Measurements from ENCODE around the gene BRD7.

The BRD7 gene

DNA sequence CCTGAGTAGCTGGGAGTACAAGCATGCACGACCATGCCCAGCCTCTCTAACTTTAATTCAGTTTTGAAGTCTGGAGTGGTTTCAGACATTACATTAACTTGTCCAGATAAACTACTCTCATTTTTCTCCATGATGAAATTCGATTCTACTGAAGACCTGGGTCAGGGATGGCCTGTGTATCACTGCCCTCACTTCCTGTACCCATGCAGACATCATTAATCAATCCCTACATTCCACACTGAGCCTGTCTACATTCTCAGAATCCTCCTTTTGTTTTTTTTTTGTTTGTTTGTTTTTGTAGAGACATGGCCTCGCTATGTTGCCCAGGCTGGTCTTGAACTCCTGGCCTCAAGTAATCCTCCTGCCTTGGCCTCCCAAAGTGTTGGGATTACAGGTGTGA is 79.9 kb downstream of the BRD7 start:
- no peak for DNase-seq

DNA sequence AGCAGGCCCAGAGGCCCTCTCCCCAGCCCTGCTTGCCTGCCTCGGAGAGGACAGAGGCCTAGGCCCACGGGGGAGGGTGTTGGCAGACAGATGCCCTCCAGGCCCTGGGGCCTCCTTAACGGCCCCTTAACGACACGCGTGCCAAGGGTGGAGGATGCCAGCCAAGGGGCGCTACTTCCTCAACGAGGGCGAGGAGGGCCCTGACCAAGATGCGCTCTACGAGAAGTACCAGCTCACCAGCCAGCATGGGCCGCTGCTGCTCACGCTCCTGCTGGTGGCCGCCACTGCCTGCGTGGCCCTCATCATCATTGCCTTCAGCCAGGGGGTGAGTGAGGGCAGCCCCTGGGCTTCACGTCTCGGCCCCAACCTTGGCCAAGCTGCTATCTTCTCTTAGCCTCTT is 80.8 kb downstream of the BRD7 start:
- no peak for DNase-seq

DNA sequence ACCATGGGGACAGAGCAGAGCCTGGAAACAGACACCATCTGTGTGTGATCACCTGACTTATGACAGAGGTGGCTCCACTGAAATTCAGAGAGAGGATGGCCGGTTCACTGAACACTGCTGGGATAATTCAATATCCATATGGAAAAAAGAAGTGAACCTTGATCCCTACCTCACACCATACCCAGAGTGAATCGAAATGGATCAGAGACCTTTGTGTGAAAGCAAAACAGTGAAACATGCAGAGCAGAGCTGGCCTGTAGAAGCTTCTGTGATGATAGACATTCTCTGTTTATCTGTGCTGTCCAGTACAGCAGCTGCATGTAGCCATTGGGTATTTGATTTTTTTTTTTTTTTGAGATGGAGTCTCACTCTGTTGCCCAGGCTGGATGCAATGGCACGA is 82.1 kb downstream of the BRD7 start:
- DNase-seq, result no peak

DNA sequence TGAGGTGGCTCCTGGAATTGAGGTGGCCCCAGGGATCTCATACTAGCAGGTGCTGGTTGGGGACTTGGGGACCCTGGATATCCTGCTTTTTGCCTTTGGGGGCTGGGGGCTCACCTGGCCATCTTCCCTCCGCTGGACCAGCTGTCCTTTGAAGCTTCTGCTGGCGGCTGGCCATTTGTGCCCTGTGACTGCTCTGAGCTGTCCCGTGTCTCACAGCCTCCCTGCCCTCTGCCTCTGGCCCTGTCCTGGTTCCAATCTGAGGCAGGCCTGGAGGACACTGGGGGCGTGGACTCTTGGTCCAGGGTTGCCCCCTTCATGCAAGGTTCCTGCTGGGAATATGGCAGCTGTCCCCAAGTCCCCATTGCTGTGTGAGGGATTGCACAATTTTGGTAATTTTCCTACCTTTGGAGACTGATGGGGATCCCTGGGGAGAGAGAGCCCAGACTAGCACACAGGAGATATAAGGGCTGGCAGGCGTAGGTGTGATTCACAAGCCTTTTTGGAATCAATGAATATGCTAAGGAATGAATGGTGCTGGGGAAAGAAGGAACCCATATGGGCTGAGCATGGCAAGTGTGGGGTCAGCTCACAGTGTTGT is 83.3 kb downstream of the BRD7 start:
- no peak for DNase-seq

DNA sequence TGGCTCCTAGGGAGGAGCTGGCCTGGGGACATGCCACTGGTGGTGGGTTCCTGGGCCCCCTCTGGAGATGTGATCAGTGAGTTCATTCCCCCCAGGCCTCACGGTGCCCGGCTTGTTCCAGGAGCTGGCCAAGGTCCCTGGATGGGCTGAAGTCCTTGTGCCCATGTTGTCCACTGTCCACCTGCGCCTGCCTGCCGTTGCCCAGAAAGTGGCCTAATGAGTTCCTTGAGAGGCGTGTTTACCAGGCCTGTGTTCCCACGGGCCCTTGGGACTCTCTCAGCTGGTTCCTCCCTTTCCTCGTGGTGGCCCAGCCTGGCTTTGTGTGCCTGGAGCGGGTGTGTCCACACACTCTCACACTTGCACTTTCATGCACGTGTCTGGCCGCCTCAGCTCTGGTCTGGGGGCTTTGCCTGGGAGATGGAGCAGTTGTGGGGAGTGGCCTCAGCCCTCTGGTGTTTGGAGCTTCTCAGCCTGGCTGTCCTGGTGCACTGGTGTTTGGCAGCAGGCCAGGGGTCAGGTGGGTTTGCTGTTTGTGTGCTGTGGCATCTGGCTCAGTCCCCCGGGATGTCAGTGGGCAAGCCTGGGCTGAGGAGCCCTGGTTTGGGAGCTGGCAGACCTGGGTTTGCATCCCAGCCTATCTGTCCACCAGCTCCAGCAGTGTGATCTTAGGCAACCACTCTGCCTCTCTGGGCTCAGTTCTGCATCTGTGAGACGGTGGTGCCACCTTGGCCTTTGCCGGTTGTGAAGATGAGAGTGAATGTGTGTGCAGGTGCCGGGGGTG is 84.5 kb downstream of the BRD7 start:
- no peak for DNase-seq

DNA sequence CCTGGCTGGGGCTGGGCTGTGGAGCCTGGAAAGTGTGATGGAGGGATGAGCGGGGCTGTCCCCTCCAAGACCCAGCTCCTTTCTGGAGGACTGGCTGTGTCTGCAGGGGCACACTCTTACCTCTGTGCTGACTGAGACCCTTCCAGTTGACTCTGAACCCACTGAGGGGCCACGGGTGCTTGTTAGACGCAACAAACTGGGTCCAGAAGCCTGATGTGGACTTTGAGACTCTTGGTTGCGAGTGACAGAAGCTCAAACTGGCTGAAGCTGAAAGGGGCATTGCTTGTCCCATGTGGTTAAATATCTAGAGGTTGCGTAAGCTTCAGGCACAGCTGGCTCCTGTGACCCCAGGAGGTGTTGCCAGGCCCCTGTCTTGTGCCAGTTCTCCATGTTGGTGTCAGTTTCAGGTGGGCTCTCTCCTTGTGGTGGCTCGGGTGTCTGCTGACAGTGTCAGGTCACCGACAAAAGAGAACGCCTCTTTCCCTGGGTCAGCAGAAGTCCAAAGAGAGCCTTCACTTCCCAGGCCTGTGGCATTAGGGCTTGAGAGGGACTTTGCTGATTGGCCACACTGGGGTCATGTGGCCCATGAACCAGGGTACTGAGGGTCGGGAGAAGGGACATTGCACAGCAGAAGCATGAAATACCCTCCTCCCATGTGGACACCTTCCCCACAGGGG is 85.7 kb downstream of the BRD7 start:
- DNase-seq, result no peak

DNA sequence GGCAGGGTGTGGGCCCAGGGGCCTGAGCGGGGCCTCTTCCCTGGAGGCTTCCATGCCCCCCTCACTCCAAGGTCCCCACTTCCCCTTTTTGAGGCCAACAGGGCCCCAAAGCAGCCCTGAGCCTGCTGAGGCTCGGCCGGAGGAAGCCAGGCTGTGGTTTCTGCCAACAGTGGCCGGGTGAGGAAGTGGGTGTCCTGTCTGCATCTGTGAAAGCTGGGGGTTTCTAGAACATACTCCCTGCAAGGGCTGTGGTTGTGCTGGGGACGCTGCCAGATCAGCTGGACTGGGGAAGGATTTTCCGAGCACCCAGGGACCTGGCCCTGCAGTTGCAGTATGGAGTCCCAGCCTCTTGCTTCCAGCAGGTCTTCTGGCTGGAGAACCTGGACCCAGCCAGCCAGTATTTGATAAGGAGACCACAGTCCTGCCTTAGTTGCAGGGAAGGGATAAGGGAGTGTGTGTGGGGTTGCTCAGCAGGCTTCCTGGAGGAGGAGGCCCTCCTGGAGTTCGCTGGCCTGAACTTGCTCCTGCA is 86.7 kb downstream of the BRD7 start:
- no peak for DNase-seq

DNA sequence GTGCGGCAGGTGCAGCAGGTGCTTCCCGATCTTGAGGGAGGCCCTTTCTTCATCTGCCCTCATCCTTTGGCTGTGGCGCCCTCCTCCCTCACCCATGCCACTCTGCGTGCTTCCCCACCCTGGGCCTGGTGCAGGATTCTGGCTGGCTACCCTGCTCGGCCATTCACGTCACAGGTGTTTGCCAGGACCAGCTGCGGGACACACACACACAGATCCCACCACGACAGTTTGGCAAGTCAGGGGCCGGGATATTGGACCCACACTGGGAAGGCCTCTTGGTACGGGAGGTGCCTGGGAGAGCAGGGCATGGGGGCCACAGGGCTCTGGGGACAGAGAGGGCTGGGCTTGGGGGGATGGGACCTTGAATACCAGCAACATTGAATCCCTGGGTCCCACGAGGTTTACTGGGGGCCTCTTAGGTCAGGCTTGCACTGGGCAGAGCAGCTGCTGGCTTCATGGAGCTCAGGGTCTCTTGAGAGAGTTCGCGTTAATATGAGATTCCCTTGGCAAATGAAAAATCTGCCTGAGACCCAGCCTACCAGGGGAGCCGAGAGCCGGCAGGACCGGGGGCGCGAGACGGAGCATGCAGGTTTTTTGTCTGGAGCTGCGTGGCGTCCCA is 87.3 kb downstream of the BRD7 start:
- no peak for DNase-seq

DNA sequence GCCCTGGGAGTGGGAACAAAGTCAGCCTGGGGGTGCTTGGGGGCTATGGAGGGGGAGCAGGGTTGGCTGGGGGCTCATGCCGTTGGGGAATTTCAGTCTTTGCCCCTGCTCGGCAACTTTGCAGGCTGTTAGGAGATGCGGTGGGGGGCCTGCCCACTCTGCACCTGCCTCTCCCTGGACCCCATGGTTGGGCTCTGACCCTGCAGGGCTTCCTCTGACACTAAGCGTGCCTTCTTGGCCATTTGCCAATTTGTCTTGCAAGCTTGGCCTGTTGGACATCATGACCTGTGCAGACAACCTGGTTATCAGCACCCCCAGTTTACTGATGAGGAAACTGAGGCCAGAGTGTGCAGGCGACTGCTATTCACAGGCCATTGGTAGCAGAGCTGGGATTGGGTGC is 87.9 kb downstream of the BRD7 start:
- no peak for DNase-seq

DNA sequence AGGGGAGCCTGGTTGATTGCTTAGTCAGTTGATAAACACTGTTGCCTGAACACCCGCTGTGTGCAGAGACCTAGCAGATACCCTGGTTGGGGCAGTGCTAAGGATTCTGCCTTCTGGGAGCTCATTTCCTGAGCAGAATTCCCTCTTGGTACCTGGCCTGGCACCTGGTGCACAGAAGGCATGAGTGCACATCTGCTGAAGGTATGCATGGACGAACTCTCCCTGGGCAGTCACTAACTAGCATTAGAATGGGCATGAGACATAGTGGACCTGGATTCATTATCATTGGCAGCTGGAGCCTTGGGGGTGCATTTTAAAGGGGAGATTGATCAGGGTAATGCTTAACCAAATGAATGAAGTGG is 89.3 kb downstream of the BRD7 start:
- no peak for DNase-seq

DNA sequence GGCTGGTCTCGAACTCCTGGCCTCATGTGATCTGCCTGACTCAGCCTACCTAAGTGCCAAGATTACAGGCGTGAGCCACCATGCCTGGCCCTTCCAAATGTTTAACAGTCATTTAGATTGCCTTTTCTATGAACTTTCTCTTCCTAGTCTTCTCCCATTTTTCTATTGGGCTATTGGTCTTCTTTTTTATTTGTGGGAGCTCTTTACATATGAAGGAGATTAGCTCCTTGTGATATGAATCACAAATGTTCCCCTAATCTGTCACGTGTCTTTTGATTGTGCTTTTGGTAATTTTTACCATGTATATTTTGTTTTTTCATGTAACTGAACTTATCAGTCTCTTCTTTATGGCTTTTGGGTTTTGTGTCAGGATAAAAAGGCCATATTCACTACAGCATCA is 90.5 kb downstream of the BRD7 start:
- DNase-seq, result no peak

DNA sequence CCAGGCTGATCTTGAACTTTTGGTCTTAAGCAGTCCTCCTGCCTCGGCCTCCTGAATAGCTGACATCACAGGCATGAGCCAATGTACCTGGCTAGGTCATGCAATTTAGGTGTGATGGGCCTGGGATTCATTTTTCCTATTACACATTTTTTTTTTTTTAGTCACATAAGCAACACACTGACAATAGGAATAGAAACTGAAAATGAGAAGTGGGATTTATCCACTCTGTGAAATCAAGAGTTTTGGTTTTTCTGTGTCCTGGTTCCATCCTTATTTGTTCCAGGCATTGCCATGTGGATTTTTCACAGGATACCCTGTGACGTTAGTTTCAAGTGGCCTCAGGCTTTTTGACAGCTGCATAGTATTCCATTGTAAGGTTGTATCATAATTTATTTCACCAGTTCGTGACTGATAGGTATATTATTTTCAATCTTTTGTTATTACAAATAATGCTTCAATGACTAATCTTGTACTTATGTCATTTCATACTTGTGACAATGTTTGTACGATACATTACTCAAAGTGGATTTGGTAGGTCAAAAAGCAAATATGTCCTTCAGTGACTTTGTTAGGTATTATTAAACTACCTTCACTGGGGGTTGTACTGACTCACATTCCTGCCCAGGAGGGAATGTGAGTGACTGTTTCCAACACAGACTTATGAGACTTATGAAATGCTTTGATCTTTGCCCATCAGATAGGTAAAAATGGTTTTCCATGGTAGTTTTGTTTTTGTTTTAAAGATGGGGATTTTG is 91.8 kb downstream of the BRD7 start:
- DNase-seq, result no peak

DNA sequence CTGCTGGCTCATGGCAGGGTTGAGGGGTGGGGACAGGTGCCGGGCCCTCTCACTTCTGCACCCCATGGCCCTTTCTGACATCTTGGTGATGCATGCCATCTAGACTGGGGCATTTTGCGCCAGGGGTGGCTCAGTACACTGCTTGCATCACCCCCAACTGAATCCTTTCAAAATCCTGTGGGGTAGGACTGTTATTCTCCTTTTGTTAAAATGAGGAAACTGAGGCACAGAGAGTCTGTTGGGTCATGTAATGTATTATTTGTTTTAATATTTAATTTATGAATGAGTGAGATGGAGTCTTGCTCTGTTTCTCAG is 92.5 kb downstream of the BRD7 start:
- DNase-seq, result no peak

DNA sequence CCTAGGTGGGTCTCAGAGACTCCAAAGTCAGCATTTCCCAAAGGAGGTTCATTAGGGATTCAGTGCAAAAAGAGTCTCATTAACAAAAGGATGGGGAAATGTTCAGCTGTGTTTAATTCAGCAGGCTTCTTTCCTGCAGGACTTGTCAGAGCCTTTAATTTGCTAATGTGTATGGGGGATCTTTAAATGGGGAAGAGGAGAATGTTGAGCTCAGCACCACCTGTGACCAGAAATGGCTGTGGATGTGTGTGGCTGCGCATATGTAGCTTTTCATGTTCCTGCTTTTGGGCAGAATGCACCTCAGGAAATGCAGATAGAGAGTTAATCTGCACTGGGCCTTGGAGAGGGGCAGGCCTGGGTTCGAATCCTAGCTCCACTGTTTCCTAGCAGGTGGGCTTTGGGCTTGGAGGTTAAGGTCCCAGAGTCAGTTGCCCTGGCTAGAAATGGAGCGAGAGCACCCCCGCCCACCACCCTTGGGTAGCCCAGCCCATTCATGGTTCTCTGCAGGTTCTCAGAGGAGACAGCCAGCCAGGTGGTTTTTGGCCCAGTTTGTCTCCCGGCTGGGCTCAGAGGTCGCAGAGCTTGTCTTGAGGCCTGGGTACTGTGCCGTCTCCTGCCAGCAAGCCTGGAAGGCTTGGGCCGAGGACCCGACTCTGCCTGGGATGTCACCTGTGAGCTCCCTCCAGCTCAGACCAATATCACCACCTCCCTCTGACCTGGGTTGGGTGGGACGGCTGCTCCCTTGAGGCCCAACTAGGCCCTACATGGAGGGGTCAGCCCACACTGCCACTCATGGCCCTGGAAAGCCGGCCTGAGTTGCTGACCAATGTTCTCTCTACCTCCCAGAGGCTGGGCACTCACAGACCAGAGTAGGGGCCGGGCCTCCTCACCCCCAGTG is 93.1 kb downstream of the BRD7 start:
- no peak for DNase-seq

DNA sequence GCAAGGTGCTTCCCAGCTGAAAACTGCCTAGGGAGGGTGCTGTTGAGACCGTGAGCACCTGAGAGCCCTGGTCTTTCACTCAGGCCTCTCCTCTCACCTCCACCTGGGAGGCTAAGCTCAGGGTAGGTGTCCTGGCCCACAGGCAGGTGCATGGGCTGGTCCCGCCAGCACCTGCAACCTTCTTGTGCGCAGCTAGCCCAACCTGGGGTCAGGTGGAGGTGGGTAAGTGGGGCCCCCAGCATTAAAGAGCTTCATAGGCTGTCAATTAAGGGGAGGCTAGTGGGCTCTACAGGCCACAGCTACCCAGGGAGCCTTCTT is 93.7 kb downstream of the BRD7 start:
- no peak for DNase-seq

DNA sequence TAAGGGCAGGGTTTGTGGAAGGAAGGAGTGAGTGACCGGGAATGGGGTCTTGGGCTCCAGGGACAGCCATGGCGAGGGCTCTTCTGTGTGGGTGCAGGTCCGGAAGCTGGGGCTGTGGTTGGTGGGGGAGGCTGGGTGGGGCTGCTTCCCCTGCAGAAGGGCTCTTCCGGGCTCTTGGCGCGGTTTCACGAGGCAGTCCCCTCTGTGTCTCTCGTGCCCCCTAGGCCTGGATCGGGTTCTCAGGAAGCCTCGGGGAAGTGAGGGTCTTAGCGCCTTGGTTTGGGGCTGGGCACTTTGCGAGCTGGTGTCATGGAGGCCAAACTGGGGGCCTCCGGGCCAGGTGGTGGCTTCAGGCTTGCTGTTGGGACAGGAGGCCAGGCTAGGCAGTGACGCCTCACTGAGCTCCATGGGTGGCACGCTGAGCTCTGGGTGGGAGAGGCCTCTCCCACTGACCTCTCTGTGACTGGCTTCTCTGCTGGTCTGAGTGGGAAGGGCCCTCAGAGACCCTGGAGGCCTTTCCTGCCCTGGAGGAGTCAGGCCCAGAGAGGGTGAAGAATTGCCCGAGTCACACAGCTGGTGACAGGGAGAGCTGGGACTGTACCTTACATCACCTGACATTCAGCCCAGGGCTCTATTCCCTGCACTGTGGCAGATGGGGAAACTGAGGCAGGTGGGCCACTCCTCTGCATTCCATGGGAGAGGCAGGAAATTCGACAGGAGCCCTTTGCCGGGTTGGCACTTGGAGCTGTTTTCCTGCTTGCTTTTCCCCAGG is 94.3 kb downstream of the BRD7 start:
- DNase-seq, result no peak

DNA sequence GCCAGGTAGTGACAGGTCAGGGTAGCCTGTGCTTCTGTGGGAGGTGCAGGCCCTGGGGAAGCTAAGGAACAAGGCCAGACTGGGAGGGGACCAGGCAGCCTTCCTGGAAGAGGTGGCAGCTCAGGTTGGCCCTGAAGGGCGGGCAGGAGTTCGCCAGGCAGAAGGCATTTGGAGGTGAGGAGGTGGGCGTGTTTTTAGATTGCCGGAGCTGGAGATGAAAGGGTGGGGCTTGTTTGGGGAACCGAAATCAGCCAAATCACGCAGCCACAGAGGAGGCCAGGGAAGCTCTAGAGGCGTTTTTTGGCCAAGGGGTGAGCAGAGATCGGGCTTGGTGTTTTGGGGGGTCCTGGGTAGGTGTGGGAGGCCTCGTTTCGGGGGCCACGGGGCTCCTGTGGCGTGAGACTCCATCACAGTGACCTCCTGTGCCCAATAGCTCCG is 94.9 kb downstream of the BRD7 start:
- no peak for DNase-seq

DNA sequence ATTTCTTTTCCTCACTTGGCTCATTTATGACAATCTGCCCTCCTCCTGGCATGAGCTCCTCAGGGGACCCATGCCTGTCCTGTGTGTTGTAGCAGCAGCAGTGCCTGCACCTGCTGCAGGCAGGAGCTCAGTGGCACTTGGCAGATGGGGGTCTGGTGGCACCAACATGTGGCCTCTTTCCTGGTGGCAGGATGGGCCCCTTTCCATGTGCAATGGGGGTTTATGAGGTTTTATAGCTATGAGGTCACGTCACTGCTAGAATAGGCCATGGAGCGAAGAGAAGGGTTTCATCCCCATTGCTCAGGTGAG is 95.5 kb downstream of the BRD7 start:
- no peak for DNase-seq

DNA sequence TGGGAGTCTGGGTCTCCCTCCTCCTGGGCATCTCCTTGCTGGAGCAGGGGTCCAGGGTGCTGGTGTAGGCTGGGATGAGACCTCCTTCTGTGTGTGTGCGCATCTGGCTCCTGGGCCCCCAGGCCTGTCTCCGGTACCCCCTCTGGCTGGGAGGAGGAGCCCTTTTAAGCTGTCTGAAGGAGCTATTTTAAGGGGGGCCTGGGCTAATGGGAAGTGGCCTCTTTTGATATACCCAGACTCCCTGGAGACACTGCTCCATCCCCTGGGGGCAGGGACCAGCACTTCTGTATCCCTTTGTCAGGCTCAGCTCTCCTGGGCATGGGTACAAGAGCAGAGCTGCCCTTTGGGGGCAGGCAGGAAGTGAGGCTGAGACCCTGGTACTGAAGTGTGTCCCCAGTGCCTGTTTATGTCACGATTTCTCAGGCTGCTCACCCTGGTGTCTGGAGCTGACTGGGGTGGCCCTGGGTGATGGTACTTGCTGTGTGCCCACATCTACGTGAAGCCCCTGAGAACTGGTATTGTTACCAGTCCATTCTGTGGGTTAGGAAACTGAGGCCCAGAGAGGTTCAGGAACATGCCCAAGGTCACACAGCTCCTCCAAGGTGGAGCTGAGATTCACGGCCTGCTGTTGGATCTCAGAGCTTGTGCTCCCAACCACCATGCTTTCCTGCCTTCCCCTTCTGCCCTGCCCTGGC is 96.0 kb downstream of the BRD7 start:
- peak; percentile 42 for DNase-seq

DNA sequence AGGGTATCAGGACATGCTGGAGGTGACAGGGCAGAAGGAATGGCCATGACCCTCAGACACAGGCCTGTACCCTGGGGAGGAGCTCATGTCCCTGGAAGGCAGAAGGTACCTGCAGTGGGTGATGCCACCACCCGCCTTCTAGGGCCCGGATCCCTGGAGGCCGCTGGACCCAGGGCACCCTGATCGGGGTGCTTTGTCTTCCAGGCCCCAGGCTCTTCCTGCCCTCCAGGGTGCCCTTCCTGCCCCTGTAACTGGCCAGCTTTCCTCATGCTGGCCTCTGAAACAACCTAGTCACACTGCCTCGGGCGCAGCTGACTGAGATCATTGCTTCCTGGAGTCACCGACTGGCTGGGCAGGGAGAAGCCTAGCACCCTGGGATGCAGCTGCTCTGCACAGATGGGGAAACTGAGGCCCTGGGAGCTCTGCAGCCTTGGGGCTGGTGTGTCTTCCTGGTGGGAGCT is 96.6 kb downstream of the BRD7 start:
- DNase-seq, result no peak

Measured in NCI-H1436 (cell line).